CD14-positive monocyte (primary cell): ENCODE measurements around the gene GALC. TPM values are rescaled to one million over a fixed set of nuclear protein-coding genes. Genes with fewer than 3 reads are reported as not detected.

ENCODE experiments used
- DNase-seq, 3 donors: peaks; one replicate each; pipeline ENCODE4 v3.0.0-alpha.2; 2011 to 2022
- H2AFZ ChIP-seq: 2 replicates; pipeline ENCODE4 v1.6.0; 2012; ENCODE audit warnings: mild to moderate bottlenecking, low read depth, low read length, inconsistent platforms; ENCODE audit not compliant: insufficient read depth, poor library complexity, severe bottlenecking
- H3K27ac ChIP-seq, 2 donors: 1 replicate in 1 of 2; 2 replicates in 1 of 2; pipeline ENCODE4 v1.5.1; 2012 to 2013; ENCODE audit warnings: low read length in 2 of 2, control low read depth in 1 of 2, inconsistent platforms in 1 of 2, low read depth in 1 of 2, mild to moderate bottlenecking in 1 of 2
- H3K27me3 ChIP-seq, 2 donors: one replicate each; pipeline versions ENCODE4 v1.6.0 to v1.6.1; 2011 to 2013; ENCODE audit warnings: low read length in 2 of 2; ENCODE audit not compliant: control insufficient read depth in 2 of 2, insufficient read depth in 2 of 2
- H3K36me3 ChIP-seq, 2 donors: replicated peaks in 1 of 2; 1 replicate in 1 of 2; 2 replicates in 1 of 2; pipeline versions ENCODE4 v1.5.1 to v1.6.1; 2012 to 2013; ENCODE audit warnings: low read length in 2 of 2, control low read depth in 1 of 2, inconsistent platforms in 1 of 2, mild to moderate bottlenecking in 1 of 2; ENCODE audit not compliant: insufficient read depth in 2 of 2, control insufficient read depth in 1 of 2
- H3K4me1 ChIP-seq, 2 donors: 1 replicate in 1 of 2; 2 replicates in 1 of 2; pipeline versions ENCODE4 v1.5.1 to v1.6.1; 2012 to 2013; ENCODE audit warnings: low read length in 2 of 2, control low read depth in 1 of 2, inconsistent platforms in 1 of 2, mild to moderate bottlenecking in 1 of 2, moderate library complexity in 1 of 2; ENCODE audit not compliant: insufficient read depth in 2 of 2, control insufficient read depth in 1 of 2
- H3K4me2 ChIP-seq: replicated peaks from 2 replicates; pipeline ENCODE3; 2012; ENCODE audit warnings: low read length, moderate library complexity, mild to moderate bottlenecking; ENCODE audit not compliant: poor library complexity, severe bottlenecking; ENCODE audit errors: extremely low read depth
- H3K4me3 ChIP-seq, 3 experiments: fragments of 200-600 bp in 1 of 3; sonication (generic) in 1 of 3; replicated peaks in 1 of 3; 1 replicate in 2 of 3; 2 replicates in 1 of 3; pipeline ENCODE4 v1.5.1; 2011 to 2013; ENCODE audit warnings: low read length in 3 of 3, mild to moderate bottlenecking in 3 of 3, control low read depth in 2 of 3, low read depth in 2 of 3, inconsistent platforms in 1 of 3, moderate library complexity in 1 of 3
- H3K79me2 ChIP-seq: 2 replicates; pipeline ENCODE4 v1.6.0; 2012; ENCODE audit warnings: mild to moderate bottlenecking, control low read depth, inconsistent platforms, low read length, moderate library complexity; ENCODE audit not compliant: insufficient read depth
- H3K9ac ChIP-seq: 2 replicates; pipeline ENCODE4 v1.6.0; 2017; ENCODE audit warnings: low read length, mild to moderate bottlenecking; ENCODE audit not compliant: insufficient read depth, poor library complexity, severe bottlenecking
- H3K9me3 ChIP-seq, 2 donors: replicated peaks in 1 of 2; 1 replicate in 1 of 2; 2 replicates in 1 of 2; pipeline versions ENCODE4 v1.5.1 to v1.6.1; 2012 to 2013; ENCODE audit warnings: low read length in 2 of 2, control low read depth in 1 of 2; ENCODE audit not compliant: control insufficient read depth in 1 of 2, insufficient read depth in 1 of 2
- H4K20me1 ChIP-seq: 2 replicates; pipeline ENCODE4 v1.6.0; 2012; ENCODE audit warnings: mild to moderate bottlenecking, low read length, control low read depth, moderate library complexity; ENCODE audit not compliant: insufficient read depth
- H3K27ac Mint-ChIP-seq, 7 donors: one replicate each; pipeline ENCODE4 v1.8.0; 2020; ENCODE audit warnings: mild to moderate bottlenecking in 7 of 7, mixed read lengths in 7 of 7, moderate library complexity in 6 of 7, inconsistent platforms in 2 of 7
- H3K27me3 Mint-ChIP-seq, 3 donors: one replicate each; pipeline ENCODE4 v1.8.0; 2021 to 2022; ENCODE audit warnings: low read depth in 3 of 3, mild to moderate bottlenecking in 3 of 3, mixed read lengths in 3 of 3, moderate library complexity in 3 of 3, inconsistent platforms in 1 of 3
- H3K36me3 Mint-ChIP-seq, 2 donors: one replicate each; pipeline ENCODE4 v1.8.0; 2020; ENCODE audit warnings: mixed read lengths in 2 of 2, inconsistent platforms in 1 of 2, mild to moderate bottlenecking in 1 of 2
- H3K4me1 Mint-ChIP-seq: one replicate; pipeline ENCODE4 v1.8.0; 2020; ENCODE audit warnings: mild to moderate bottlenecking, mixed read lengths
- H3K4me3 Mint-ChIP-seq, 2 donors: one replicate each; pipeline ENCODE4 v1.8.0; 2020; ENCODE audit warnings: mild to moderate bottlenecking in 2 of 2, mixed read lengths in 2 of 2, moderate library complexity in 1 of 2
- H3K9me3 Mint-ChIP-seq, 7 donors: one replicate each; pipeline ENCODE4 v1.8.0; 2020 to 2022; ENCODE audit warnings: mixed read lengths in 7 of 7, mild to moderate bottlenecking in 6 of 7, moderate library complexity in 6 of 7, inconsistent platforms in 2 of 7
- WGBS: methylation state at CpG from one replicate; pipeline ENCODE4 v1.1.5; 2013; ENCODE audit warnings: missing lambda C conversion rate; ENCODE audit not compliant: insufficient coverage; 5-methylcytosine and 5-hydroxymethylcytosine counted together
- intact Hi-C, 2 donors: fragments of 100-400 bp; cut with micrococcal nuclease; formaldehyde crosslinking; loops; one replicate each; pipeline versions ENCODE4 v1.15.0 to v1.15.1; 2023
- polyA plus RNA-seq, 3 donors: library from polyadenylated mRNA; depleted of rRNA in 1 of 3; unstranded in 2 of 3; stranded (reverse) in 1 of 3; fragments of 300-500 nt in 2 of 3; fragments of >200 nt in 1 of 3; fragmentation: Illumina TruSeq in 2 of 3; gene quantifications; 1 replicate in 2 of 3; 2 replicates in 1 of 3; pipeline ENCODE4 v1.2.3, GENCODE V29; 2012 to 2021
- TF ChIP-seq, protein P1 (sequence below): fragments of 200-600 bp; IDR thresholded peaks from one replicate; pipeline ENCODE4 v1.8.0; 2022; ENCODE audit warnings: antibody characterized with exemption, mild to moderate bottlenecking

Gene GALC
- polyA plus RNA-seq, 3 donors = 28.6 to 40.6 (median 33.8) TPM

DNA sequence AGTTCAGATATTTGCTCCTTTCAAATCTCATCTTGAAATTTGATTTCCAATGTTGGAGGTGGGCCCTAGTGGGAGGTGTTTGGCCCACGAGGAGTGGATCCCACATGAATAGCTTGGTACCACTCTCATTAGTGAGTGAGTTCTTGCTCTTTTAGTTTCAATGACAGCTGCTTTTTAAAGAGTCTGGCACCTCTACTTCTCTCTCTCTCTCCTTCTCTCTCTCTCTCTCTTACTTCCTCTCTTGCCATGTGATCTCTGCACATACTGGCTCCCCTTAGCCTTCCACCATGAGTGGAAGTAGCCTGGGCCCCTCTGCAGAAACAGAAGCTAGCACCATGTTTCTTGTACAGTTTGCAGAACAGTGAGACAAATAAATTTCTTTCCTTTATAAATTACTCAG is 37.1 kb upstream of the GALC start:
- peak; percentile 30 to 41 (median 35) for DNase-seq
- Histone ChIP-seq H3K9me3 (no peaks in the 10 kb centered on the region), H3K79me2 (no peaks in the 10 kb centered on the region), H3K4me3 (peak overlapping the region in 1 of 3 experiments; percentile 23), H3K4me1 (peaks cover 56 to 60% of the 10 kb centered on the region in 2 donors), H2AFZ (peak overlapping the region; percentile 9), H3K36me3 (no peaks in the 10 kb centered on the region), H3K9ac (no peak overlapping the region), H3K4me2 (peak overlapping the region; percentile 20), H3K27ac (peak overlapping the region in 1 of 2 donors; percentile 74), H4K20me1 (no peaks in the 10 kb centered on the region), H3K27me3 (no peaks in the 10 kb centered on the region)
- Mint-ChIP-seq H3K27me3 (no peaks in the 10 kb centered on the region), H3K27ac (peak overlapping the region; percentile 45 to 88 (median 73)), H3K4me1 (peaks cover 61% of the 10 kb centered on the region), H3K36me3 (peaks cover 2 to 6% of the 10 kb centered on the region in 2 donors), H3K9me3 (peaks cover 0 to 2% (median 0%) of the 10 kb centered on the region in 7 donors), H3K4me3 (peak overlapping the region in 1 of 2 donors; percentile 5)
- intact Hi-C loops = no loop called here
- WGBS = no CpG with 5 or more reads among the region's 1 CpG
- TF ChIP-seq, protein P1, sequence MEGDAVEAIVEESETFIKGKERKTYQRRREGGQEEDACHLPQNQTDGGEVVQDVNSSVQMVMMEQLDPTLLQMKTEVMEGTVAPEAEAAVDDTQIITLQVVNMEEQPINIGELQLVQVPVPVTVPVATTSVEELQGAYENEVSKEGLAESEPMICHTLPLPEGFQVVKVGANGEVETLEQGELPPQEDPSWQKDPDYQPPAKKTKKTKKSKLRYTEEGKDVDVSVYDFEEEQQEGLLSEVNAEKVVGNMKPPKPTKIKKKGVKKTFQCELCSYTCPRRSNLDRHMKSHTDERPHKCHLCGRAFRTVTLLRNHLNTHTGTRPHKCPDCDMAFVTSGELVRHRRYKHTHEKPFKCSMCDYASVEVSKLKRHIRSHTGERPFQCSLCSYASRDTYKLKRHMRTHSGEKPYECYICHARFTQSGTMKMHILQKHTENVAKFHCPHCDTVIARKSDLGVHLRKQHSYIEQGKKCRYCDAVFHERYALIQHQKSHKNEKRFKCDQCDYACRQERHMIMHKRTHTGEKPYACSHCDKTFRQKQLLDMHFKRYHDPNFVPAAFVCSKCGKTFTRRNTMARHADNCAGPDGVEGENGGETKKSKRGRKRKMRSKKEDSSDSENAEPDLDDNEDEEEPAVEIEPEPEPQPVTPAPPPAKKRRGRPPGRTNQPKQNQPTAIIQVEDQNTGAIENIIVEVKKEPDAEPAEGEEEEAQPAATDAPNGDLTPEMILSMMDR = no peak

DNA sequence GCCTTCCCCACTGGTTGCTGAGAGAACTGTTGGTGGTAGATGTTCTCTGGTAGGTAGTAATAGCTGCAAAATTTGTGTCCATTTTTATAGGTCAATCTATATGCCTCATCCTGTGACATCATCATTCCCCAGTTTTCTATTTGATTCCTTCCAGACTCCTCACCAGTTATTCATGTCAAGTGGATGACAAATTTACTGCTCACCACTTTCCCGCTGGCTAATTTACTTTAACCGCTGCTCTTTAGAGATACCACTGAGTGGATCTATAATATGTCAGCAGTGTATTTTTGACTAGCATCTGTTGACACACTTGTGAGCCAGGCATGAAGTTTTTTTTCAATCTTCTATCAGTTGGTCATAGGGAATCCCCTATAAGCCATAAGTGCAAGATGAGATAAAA is 36.5 kb upstream of the GALC start:
- Histone ChIP-seq H2AFZ (no peak overlapping the region), H3K27ac (peak overlapping the region in 1 of 2 donors; percentile 74), H3K79me2 (no peaks in the 10 kb centered on the region), H4K20me1 (no peaks in the 10 kb centered on the region), H3K27me3 (no peaks in the 10 kb centered on the region), H3K4me3 (no peak overlapping the region), H3K4me2 (no peak overlapping the region), H3K36me3 (no peaks in the 10 kb centered on the region), H3K9ac (no peak overlapping the region), H3K9me3 (no peaks in the 10 kb centered on the region), H3K4me1 (peaks cover 59 to 61% of the 10 kb centered on the region in 2 donors)
- H3K4me3 Mint-ChIP-seq = no peak overlapping the region
- intact Hi-C loops = no loop called here
- no peaks in the 10 kb centered on the region for H3K27me3 Mint-ChIP-seq
- peaks cover 4 to 10% of the 10 kb centered on the region in 2 donors for H3K36me3 Mint-ChIP-seq
- DNase-seq = no peak
- TF ChIP-seq, protein P1 = no peak
- peaks cover 65% of the 10 kb centered on the region for H3K4me1 Mint-ChIP-seq
- no CpG with 5 or more reads among the region's 2 CpGs for WGBS
- no peak overlapping the region for H3K27ac Mint-ChIP-seq
- H3K9me3 Mint-ChIP-seq = peaks cover 0 to 3% (median 0%) of the 10 kb centered on the region in 7 donors
